K562 (cell line): Measurements from ENCODE around the gene CISD2. TPM values are rescaled to one million over a fixed set of nuclear protein-coding genes. Genes with fewer than 3 reads are reported as not detected.

Experiments
- IFI16 ChIP-seq: fragments of 250-450 bp; sonication (Bioruptor Pico); IDR thresholded peaks from 2 replicates; pipeline ENCODE4 v2.1.2; 2022; ENCODE audit warnings: mild to moderate bottlenecking, inconsistent platforms
- MYBL2 ChIP-seq, 2 experiments: fragments of 450-650 bp in 1 of 2; sonication (generic) in 1 of 2; formaldehyde crosslinking in 1 of 2; IDR thresholded peaks; 2 replicates each; pipeline versions ENCODE4 v1.6.1 to v1.8.1; 2017 to 2022; ENCODE audit warnings: borderline replicate concordance in 1 of 2, inconsistent platforms in 1 of 2, low read depth in 1 of 2, mild to moderate bottlenecking in 1 of 2, missing genetic modification reagents in 1 of 2, moderate library complexity in 1 of 2
- NR2C1 ChIP-seq, 2 experiments: fragments of 450-650 bp; IDR thresholded peaks; 2 replicates each; pipeline ENCODE4 v1.6.1; 2017; ENCODE audit warnings: mild to moderate bottlenecking in 2 of 2, antibody characterized with exemption in 1 of 2, inconsistent platforms in 1 of 2, missing compliant biosample characterization in 1 of 2, missing genetic modification characterization in 1 of 2
- RB1 ChIP-seq: fragments of 450-650 bp; IDR thresholded peaks from 2 replicates; pipeline ENCODE4 v1.6.1; 2017; ENCODE audit warnings: low read depth, mild to moderate bottlenecking
- SMAD3 ChIP-seq: fragments of 450-650 bp; formaldehyde crosslinking; conservative IDR thresholded peaks from 2 replicates; pipeline ENCODE4 v1.4.0; 2020; ENCODE audit warnings: mild to moderate bottlenecking
- TBL1XR1 ChIP-seq, 2 experiments: IDR thresholded peaks; 2 replicates each; pipeline ENCODE4 v1.6.1; 2012; ENCODE audit warnings: improper control_type of control experiment in 2 of 2, low read length in 2 of 2, mild to moderate bottlenecking in 1 of 2
- TCF7 ChIP-seq: sonication (generic); IDR thresholded peaks from 2 replicates; pipeline ENCODE4 v1.6.1; 2016; ENCODE audit warnings: antibody characterized with exemption, borderline replicate concordance
- TFAM ChIP-seq: fragments of 250-450 bp; sonication (Bioruptor Pico); conservative IDR thresholded peaks from 2 replicates; pipeline ENCODE4 v1.5.0; 2021; ENCODE audit warnings: mild to moderate bottlenecking, moderate library complexity
- ZBTB40 ChIP-seq, 2 experiments: fragments of 450-650 bp in 1 of 2; sonication (generic) in 1 of 2; formaldehyde crosslinking in 1 of 2; IDR thresholded peaks; 2 replicates each; pipeline versions ENCODE4 v1.7.1 to v1.9.0; 2016 to 2022; ENCODE audit warnings: inconsistent platforms in 1 of 2, mild to moderate bottlenecking in 1 of 2, missing genetic modification reagents in 1 of 2
- ZNF197 ChIP-seq: fragments of 200-800 bp; sonication (Bioruptor generic); IDR thresholded peaks from 2 replicates; pipeline ENCODE4 v1.6.1; 2016; ENCODE audit warnings: low read depth, missing genetic modification characterization, missing compliant biosample characterization
- ZNF696 ChIP-seq: fragments of 250-450 bp; sonication (Bioruptor Pico); conservative IDR thresholded peaks from 2 replicates; pipeline ENCODE4 v1.4.0; 2020; ENCODE audit warnings: mild to moderate bottlenecking, moderate library complexity
- polyA plus RNA-seq, 8 experiments: library from polyadenylated mRNA; depleted of rRNA in 4 of 8; stranded (reverse) in 5 of 8; unstranded in 3 of 8; fragments of >200 nt; fragmentation: Nextera tagmentation in 2 of 8; fragmentation: Illumina TruSeq in 1 of 8; extraction: Ambion mirVana in 2 of 8; extraction: Trizol in 1 of 8; gene quantifications; 2 replicates each; pipeline versions ENCODE4 v1.2.1 to v1.2.3, GENCODE V29; 2011 to 2014; ENCODE audit warnings: inconsistent platforms in 1 of 8, missing spikeins in 1 of 8
- total RNA-seq, 7 experiments: library from RNA; depleted of rRNA in 6 of 7; stranded (reverse); fragments of >200 nt in 6 of 7; fragmentation: Illumina TruSeq in 2 of 7; extraction: Trizol in 2 of 7; gene quantifications; 2 replicates each; pipeline versions ENCODE4 v1.2.1 to v1.2.3, GENCODE V29; 2011 to 2021; ENCODE audit warnings: low replicate concordance in 1 of 7
- TF ChIP-seq, protein P1 (sequence below): fragments of 450-650 bp; IDR thresholded peaks from 2 replicates; pipeline ENCODE4 v1.6.1; 2014; ENCODE audit warnings: low read depth, mild to moderate bottlenecking, moderate library complexity, borderline replicate concordance

CISD2 gene
- total and polyA plus RNA-seq, 9 of the 15 experiments (the other 6 are each of a cell fraction or from before 2014, with no cell fraction given), result 37.8 to 91.4 (median 59.8) TPM

DNA sequence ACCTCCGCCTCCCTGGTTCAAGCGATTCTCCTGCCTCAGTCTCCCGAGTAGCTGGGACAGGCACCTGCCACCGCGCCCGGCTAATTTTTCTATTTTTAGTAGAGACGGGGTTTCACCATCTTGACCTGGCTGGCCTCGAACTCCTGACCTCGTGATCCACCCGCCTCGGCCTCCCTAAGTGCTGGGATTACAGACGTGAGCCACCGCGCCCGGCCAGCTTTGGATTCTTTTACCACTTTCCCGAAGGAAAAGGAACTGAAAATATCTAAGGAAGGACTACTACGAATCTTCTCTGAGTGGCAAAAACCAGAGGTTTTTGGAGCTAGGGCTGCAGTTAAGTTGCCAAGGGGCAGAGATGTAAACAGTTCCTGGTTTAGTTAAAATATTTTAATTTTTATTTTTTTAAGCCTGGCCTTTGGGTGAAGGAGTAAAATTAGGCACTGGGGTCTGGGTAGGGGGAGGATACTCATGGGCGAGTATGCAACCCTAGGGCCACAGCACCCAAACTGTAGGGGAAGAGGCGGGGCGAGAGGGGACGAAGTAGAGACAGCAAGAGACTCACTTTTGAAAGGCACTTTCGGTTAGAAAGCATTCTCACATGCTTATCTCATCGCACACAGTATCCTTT is 525 bp upstream of the CISD2 start (continued):
- TF ChIP-seq ZBTB40 (IDR thresholded peaks at IDR 0.05), result 0 out of 2 replicates have a peak, but pooled peaks have one; percentile 41
- TF ChIP-seq ZBTB40 (CRISPR knock-in tag; IDR thresholded peaks at IDR 0.05), result no peak
- no peak for TF ChIP-seq ZNF197 (CRISPR knock-in tag)
- TF ChIP-seq RB1, result no peak
- TF ChIP-seq ZNF696 (CRISPR knock-in tag), result no peak
- no peak for TF ChIP-seq TFAM (CRISPR knock-in tag)
- no peak for TF ChIP-seq IFI16 (CRISPR knock-in tag)
- TF ChIP-seq NR2C1 (IDR thresholded peaks at IDR 0.05), result no peak
- TF ChIP-seq NR2C1 (tag; IDR thresholded peaks at IDR 0.05), result no peak
- TF ChIP-seq, protein P1, sequence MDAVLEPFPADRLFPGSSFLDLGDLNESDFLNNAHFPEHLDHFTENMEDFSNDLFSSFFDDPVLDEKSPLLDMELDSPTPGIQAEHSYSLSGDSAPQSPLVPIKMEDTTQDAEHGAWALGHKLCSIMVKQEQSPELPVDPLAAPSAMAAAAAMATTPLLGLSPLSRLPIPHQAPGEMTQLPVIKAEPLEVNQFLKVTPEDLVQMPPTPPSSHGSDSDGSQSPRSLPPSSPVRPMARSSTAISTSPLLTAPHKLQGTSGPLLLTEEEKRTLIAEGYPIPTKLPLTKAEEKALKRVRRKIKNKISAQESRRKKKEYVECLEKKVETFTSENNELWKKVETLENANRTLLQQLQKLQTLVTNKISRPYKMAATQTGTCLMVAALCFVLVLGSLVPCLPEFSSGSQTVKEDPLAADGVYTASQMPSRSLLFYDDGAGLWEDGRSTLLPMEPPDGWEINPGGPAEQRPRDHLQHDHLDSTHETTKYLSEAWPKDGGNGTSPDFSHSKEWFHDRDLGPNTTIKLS, result no peak
- peak; percentile 83 for TF ChIP-seq MYBL2 (IDR thresholded peaks at IDR 0.05; ENCODE audit: low read depth)
- no peak for TF ChIP-seq MYBL2 (CRISPR knock-in tag; IDR thresholded peaks at IDR 0.05; ENCODE audit: borderline replicate concordance)
- no peak for TF ChIP-seq TBL1XR1 (IDR thresholded peaks at IDR 0.05; ENCODE audit: low read length in 2 of 2)
- TF ChIP-seq TCF7, result no peak
- TF ChIP-seq SMAD3 (CRISPR knock-in tag), result no peak
